DND-41 (cell line): ENCODE results near the gene ARHGAP4.
A peak's percentile ranks its signal among the peaks of the same experiment; 100 is the strongest.

Source experiments
- ATAC-seq: fragments of 200-7000 bp; cut with Tn5 transposase; 3 replicates; pipeline ENCODE4 v1.9.1; 2021; ENCODE audit warnings: low read depth; ENCODE audit not compliant: insufficient read depth
- DNase-seq: peaks from one replicate; pipeline ENCODE4 v3.0.0-alpha.2; 2020
- H2AFZ ChIP-seq: 2 replicates; pipeline ENCODE4 v1.6.0; 2012; ENCODE audit warnings: low read depth, low read length
- H3K27ac ChIP-seq: 2 replicates; pipeline ENCODE4 v1.5.1; 2012; ENCODE audit warnings: low read length, inconsistent platforms
- H3K27me3 ChIP-seq: fragments of 200-600 bp; sonication (generic); 2 replicates; pipeline ENCODE4 v1.6.0; 2012; ENCODE audit warnings: low read length, mild to moderate bottlenecking, inconsistent platforms; ENCODE audit not compliant: insufficient read depth, poor library complexity
- H3K36me3 ChIP-seq: 2 replicates; pipeline ENCODE4 v1.5.1; 2012; ENCODE audit warnings: low read length, inconsistent platforms; ENCODE audit not compliant: insufficient read depth
- H3K4me1 ChIP-seq: 2 replicates; pipeline ENCODE4 v1.5.1; 2012; ENCODE audit warnings: mild to moderate bottlenecking, low read length; ENCODE audit not compliant: insufficient read depth
- H3K4me2 ChIP-seq: 2 replicates; pipeline ENCODE4 v1.6.0; 2012; ENCODE audit warnings: mild to moderate bottlenecking, moderate library complexity, low read length, inconsistent platforms; ENCODE audit not compliant: insufficient read depth
- H3K4me3 ChIP-seq, 2 experiments: fragments of 200-600 bp in 1 of 2; shearing (Covaris generic) in 1 of 2; 2 replicates each; pipeline ENCODE4 v1.5.1; 2012 to 2016; ENCODE audit warnings: inconsistent platforms in 2 of 2, low read length in 2 of 2, mild to moderate bottlenecking in 2 of 2, low read depth in 1 of 2, moderate library complexity in 1 of 2
- H3K79me2 ChIP-seq: 2 replicates; pipeline ENCODE4 v1.6.0; 2012; ENCODE audit warnings: low read length, inconsistent platforms; ENCODE audit not compliant: insufficient read depth
- H3K9ac ChIP-seq: 2 replicates; pipeline ENCODE4 v1.6.0; 2012; ENCODE audit warnings: low read depth, mild to moderate bottlenecking, inconsistent platforms, low read length, moderate library complexity
- H3K9me3 ChIP-seq: 2 replicates; pipeline ENCODE4 v1.5.1; 2012; ENCODE audit warnings: low read length, moderate library complexity, mild to moderate bottlenecking, inconsistent platforms; ENCODE audit not compliant: insufficient read depth, severe bottlenecking
- H4K20me1 ChIP-seq: 2 replicates; pipeline ENCODE4 v1.6.0; 2012; ENCODE audit warnings: low read length; ENCODE audit not compliant: insufficient read depth
- CTCF ChIP-seq: IDR thresholded peaks from 2 replicates; pipeline ENCODE4 v1.5.1; 2012; ENCODE audit warnings: borderline replicate concordance, low read length, moderate library complexity, mild to moderate bottlenecking; ENCODE audit not compliant: poor library complexity, severe bottlenecking; ENCODE audit errors: extremely low read depth
- EZH2 ChIP-seq: IDR thresholded peaks from 3 replicates; pipeline ENCODE4 v1.6.1; 2012; ENCODE audit warnings: borderline replicate concordance, low read depth, mild to moderate bottlenecking, moderate library complexity, low read length, inconsistent platforms; ENCODE audit not compliant: severe bottlenecking

Gene ARHGAP4

GRCh38 chrX:153903991-153904957 lies 21.8 kb downstream of the ARHGAP4 start, which contains the start of gene AVPR2:
TSS of gene AVPR2 (plus strand) at chrX:153904673. CDS start at chrX:153905146, 473 bp downstream.
- Histone ChIP-seq H2AFZ (no peak within 1 kb of the TSS), H3K27ac (no peak within 1 kb of the TSS), H3K4me1 (peaks cover 18% of the 10 kb centered on the region), H3K79me2 (no peaks in the 10 kb centered on the region), H3K27me3 (no peaks in the 10 kb centered on the region), H3K9me3 (no peaks in the 10 kb centered on the region), H3K4me2 (no peak within 1 kb of the TSS), H3K36me3 (peaks cover 18% of the 10 kb centered on the region), H3K9ac (no peak within 1 kb of the TSS), H3K4me3 (no peak within 1 kb of the TSS), H4K20me1 (no peaks in the 10 kb centered on the region)
- TF ChIP-seq EZH2 (no peak), CTCF (no peak)
- peak; percentile 4; the same call in 1 of the 3 replicates for ATAC-seq
- DNase-seq, result peak; percentile 15

- Histone ChIP-seq H3K4me2 (no peak overlapping the region), H3K4me3 (no peak overlapping the region)
Observed at GRCh38 chrX:153903238-153903980, 22.7 kb downstream of the ARHGAP4 start.

GRCh38 chrX:153902385-153902784 lies 23.7 kb downstream of the ARHGAP4 start:
- Histone ChIP-seq H3K27ac (no peak overlapping the region), H3K4me2 (no peak overlapping the region), H4K20me1 (no peaks in the 10 kb centered on the region), H3K27me3 (no peaks in the 10 kb centered on the region), H3K36me3 (peaks cover 5% of the 10 kb centered on the region), H3K79me2 (no peaks in the 10 kb centered on the region), H3K9ac (no peak overlapping the region), H3K9me3 (no peaks in the 10 kb centered on the region), H2AFZ (no peak overlapping the region), H3K4me1 (peaks cover 18% of the 10 kb centered on the region), H3K4me3 (no peak overlapping the region)
- no peak for ATAC-seq
- no peak for DNase-seq
- no peak for TF ChIP-seq CTCF
- no peak for TF ChIP-seq EZH2

More at GRCh38 chrX:153903238-153903980, 22.7 kb downstream of the ARHGAP4 start:
- Histone ChIP-seq H3K27me3 (no peaks in the 10 kb centered on the region), H3K27ac (no peak overlapping the region), H3K4me1 (peaks cover 18% of the 10 kb centered on the region), H4K20me1 (no peaks in the 10 kb centered on the region), H3K9me3 (no peaks in the 10 kb centered on the region), H3K36me3 (peaks cover 9% of the 10 kb centered on the region), H3K79me2 (no peaks in the 10 kb centered on the region), H2AFZ (no peak overlapping the region), H3K9ac (no peak overlapping the region)
- peak; percentile 5; the same call in 1 of the 3 replicates for ATAC-seq
- TF ChIP-seq CTCF, result no peak
- DNase-seq, result no peak
